ENCODE results near the gene ODAD4.

DNA sequence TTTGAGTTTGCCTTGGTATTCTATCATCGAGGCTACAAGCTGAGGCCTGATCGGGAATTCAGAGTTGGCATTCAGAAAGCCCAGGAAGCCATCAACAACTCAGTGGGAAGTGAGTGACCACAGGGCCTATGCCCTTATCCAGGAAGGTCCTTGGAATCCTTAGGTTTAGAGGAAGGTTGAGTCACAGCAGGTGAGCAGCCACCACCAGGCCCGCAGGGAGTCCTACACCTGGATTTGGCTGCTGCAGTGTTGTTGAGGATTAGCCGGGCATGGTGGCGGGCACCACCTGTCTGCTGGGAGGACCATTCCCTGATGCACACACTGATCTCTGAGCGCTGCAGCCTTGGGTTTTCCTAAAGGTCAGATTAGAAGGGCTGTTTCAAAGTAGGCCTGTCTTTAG is 5.2 kb downstream of the ODAD4 start:
- TF ChIP-seq SMC3 (IDR thresholded peaks at IDR 0.05; ENCODE audit: low read depth, low read length): no peak
- TF ChIP-seq GABPA (IDR thresholded peaks at IDR 0.05; ENCODE audit: low read depth): no peak
- TF ChIP-seq RAD21 (IDR thresholded peaks at IDR 0.05; ENCODE audit: low read length): no peak
- TF ChIP-seq, protein P1, sequence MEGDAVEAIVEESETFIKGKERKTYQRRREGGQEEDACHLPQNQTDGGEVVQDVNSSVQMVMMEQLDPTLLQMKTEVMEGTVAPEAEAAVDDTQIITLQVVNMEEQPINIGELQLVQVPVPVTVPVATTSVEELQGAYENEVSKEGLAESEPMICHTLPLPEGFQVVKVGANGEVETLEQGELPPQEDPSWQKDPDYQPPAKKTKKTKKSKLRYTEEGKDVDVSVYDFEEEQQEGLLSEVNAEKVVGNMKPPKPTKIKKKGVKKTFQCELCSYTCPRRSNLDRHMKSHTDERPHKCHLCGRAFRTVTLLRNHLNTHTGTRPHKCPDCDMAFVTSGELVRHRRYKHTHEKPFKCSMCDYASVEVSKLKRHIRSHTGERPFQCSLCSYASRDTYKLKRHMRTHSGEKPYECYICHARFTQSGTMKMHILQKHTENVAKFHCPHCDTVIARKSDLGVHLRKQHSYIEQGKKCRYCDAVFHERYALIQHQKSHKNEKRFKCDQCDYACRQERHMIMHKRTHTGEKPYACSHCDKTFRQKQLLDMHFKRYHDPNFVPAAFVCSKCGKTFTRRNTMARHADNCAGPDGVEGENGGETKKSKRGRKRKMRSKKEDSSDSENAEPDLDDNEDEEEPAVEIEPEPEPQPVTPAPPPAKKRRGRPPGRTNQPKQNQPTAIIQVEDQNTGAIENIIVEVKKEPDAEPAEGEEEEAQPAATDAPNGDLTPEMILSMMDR (IDR thresholded peaks at IDR 0.05): no peak
- no peak for TF ChIP-seq SIN3A (IDR thresholded peaks at IDR 0.05; ENCODE audit: borderline replicate concordance, low read depth, low read length)
- TF ChIP-seq ELF1 (IDR thresholded peaks at IDR 0.05): no peak
- TF ChIP-seq POLR2AphosphoS5 (IDR thresholded peaks at IDR 0.05; ENCODE audit: low read depth, low read length): no peak
- no peak for TF ChIP-seq RCOR1 (IDR thresholded peaks at IDR 0.05; ENCODE audit: low read length)
- TF ChIP-seq MXI1 (IDR thresholded peaks at IDR 0.05; ENCODE audit: low read depth, low read length): no peak
- no peak for TF ChIP-seq EP300 (IDR thresholded peaks at IDR 0.05; ENCODE audit: borderline replicate concordance in 1 of 2, low read depth in 1 of 2, low read length in 1 of 2)
